ENCODE results near the gene CCDC138. TPM values are rescaled to one million over a fixed set of nuclear protein-coding genes. Genes with fewer than 3 reads are reported as not detected.
A peak's percentile ranks its signal among the peaks of the same experiment; 100 is the strongest.

The CCDC138 gene
- total and polyA plus RNA-seq, 11 donors: 0.47 to 1.7 (median 1.0) TPM

DNA sequence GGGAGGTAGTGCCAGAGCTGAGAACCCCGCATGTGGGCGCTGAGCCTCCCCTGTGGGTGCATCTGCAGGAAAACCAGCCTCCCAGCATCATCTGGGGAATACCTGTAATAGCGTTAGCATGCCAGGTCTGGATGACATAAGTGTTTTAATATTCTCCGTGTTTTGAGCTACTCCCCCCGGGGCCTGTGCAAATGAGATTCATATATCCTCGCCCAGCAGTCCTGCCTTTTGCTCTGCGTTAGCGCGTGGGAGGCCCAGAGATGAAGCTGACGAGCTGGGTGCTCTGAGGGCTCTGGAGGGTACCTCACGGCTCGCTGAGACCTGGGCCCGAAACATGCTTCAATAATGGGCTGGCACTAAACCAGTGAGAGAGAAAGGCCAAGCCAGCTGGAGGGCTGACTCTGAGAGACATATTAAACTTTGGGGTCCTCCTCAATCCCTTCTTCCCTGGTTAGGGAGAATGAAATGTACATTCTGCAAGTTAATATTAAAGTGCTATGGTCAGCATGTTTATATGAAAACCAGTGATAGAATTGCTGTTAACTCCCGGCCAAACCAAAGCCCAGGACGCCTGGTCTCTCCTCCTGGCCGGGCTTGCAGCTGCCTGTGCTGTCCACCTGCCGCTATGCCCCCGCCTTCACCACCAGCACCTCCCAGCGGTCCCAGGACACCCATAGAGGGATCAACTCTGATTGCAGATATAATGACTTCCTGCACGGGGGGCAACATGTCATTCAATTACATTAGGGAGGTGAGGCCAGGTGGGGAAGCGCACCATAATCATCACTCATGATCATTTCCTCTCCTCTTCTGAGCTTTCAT, 125.4 kb downstream of the CCDC138 start:
- H3K36me3 ChIP-seq: no peaks in the 10 kb centered on the region
- ATAC-seq (no peak), DNase-seq (no peak)
- H3K27me3 ChIP-seq: no peaks in the 10 kb centered on the region
- H3K4me3 ChIP-seq: no peak overlapping the region
- H3K27ac ChIP-seq: no peak overlapping the region
- H3K4me1 ChIP-seq: no peaks in the 10 kb centered on the region
- intact Hi-C loops (cut with DNase I): no loop called here
- no peaks in the 10 kb centered on the region for H3K9me3 ChIP-seq
- TF ChIP-seq POLR2A (IDR thresholded peaks at IDR 0.05): no peak
- TF ChIP-seq, protein P1, sequence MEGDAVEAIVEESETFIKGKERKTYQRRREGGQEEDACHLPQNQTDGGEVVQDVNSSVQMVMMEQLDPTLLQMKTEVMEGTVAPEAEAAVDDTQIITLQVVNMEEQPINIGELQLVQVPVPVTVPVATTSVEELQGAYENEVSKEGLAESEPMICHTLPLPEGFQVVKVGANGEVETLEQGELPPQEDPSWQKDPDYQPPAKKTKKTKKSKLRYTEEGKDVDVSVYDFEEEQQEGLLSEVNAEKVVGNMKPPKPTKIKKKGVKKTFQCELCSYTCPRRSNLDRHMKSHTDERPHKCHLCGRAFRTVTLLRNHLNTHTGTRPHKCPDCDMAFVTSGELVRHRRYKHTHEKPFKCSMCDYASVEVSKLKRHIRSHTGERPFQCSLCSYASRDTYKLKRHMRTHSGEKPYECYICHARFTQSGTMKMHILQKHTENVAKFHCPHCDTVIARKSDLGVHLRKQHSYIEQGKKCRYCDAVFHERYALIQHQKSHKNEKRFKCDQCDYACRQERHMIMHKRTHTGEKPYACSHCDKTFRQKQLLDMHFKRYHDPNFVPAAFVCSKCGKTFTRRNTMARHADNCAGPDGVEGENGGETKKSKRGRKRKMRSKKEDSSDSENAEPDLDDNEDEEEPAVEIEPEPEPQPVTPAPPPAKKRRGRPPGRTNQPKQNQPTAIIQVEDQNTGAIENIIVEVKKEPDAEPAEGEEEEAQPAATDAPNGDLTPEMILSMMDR (IDR thresholded peaks at IDR 0.05): no peak
- 82 to 91% (median 84%) methylated on average over 19 to 21 of the region's 21 CpGs for WGBS, 4 donors

DNA sequence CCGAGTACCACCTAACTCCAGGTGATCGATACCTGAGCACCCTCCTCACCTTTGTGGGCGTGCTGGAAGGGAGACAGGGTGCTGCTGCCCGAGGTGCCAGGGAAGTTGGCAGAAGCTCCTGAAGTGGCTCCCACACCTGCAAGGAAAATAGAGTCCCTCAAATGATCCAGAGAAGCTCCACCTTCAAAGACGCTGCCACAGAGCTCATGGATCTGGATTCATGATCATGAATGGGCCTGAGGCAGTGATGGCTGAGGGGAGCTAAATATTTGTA, 126.0 kb downstream of the CCDC138 start:
- 84 to 93% (median 90%) methylated on average over 5 of the region's 5 CpGs for WGBS, 4 donors
- Histone ChIP-seq H3K27ac (no peak overlapping the region), H3K4me3 (no peak overlapping the region), H3K36me3 (no peaks in the 10 kb centered on the region), H3K4me1 (no peaks in the 10 kb centered on the region), H3K27me3 (no peaks in the 10 kb centered on the region), H3K9me3 (no peaks in the 10 kb centered on the region)
- TF ChIP-seq, protein P1 (IDR thresholded peaks at IDR 0.05): no peak
- no peak for TF ChIP-seq POLR2A (IDR thresholded peaks at IDR 0.05)
- intact Hi-C loops (cut with DNase I): no loop called here
- ATAC-seq (no peak), DNase-seq (no peak)

DNA sequence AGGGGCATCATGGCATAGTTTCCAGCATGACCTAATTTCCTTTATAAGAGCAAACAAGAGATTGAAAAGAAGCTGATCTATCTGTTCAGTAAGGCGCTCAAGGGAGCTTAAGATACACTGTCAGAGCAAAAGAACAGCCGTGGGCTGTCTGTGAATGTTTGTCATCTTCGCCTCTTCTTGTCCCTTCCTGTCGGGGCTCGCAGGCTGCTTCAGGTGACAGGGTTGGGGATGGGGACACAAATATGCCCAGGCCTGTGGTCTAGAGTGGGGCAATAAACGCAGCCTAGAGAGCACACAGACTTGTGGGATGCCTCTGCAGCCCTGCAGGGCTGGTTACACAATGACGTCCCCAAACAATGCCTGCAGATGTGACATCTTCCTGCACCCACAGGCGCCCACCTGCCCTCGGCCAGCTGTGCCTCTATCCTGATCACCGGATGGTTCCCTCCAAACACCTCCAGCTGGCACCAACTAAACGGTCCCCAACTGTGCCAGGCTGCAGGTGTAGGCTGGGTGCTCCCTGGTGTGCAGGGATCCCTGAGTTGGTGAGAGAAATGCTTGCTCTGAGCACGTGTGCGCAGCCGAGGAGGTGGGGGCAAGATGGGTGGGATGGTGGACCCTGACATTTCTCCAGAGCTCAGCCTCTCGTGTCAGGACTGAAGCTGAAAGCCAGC, 129.7 kb downstream of the CCDC138 start:
- no peak overlapping the region for H3K27ac ChIP-seq

More for the DNA sequence above, 129.7 kb downstream of the CCDC138 start:
- intact Hi-C loops (cut with DNase I): no loop called here
- H3K4me1 ChIP-seq: no peaks in the 10 kb centered on the region
- H3K4me3 ChIP-seq: no peak overlapping the region
- ATAC-seq: peak in 1 of 4 donors; percentile 11
- DNase-seq: no peak
- no peaks in the 10 kb centered on the region for H3K27me3 ChIP-seq
- WGBS, 4 donors: 77 to 80% (median 79%) methylated on average over 15 of the region's 15 CpGs
- no peak for TF ChIP-seq POLR2A (IDR thresholded peaks at IDR 0.05)
- TF ChIP-seq, protein P1 (IDR thresholded peaks at IDR 0.05): no peak
- no peaks in the 10 kb centered on the region for H3K36me3 ChIP-seq
- no peaks in the 10 kb centered on the region for H3K9me3 ChIP-seq

Data from heart left ventricle (tissue), 16 donors.